HepG2 (cell line): ENCODE results near the gene DISP1. TPM values are rescaled to one million over a fixed set of nuclear protein-coding genes. Genes with fewer than 3 reads are reported as not detected.

Experiments used
- ATAC-seq: fragments of 200-7000 bp; cut with Tn5 transposase; 3 replicates; pipeline ENCODE4 v1.9.1; 2020; ENCODE audit warnings: mild to moderate bottlenecking, moderate library complexity
- BruUV-seq: library from RNA; stranded (reverse); fragments of 400-500 nt; replicated peaks from 2 replicates; lab custom pipeline; 2021; lab: Mats Ljungman, UMichigan
- CTCF ChIA-PET: fragments of 300-600 bp; formaldehyde crosslinking; extraction: SDS; loops from one replicate; lab custom pipeline; 2021; ENCODE audit warnings: low total read pairs, inconsistent platforms, low intra/inter-chr PET ratio; lab: Yijun Ruan, JAX
- POLR2A ChIA-PET: fragments of 350-600 bp; sonication (Branson Sonifier 250); formaldehyde crosslinking; loops from one replicate; lab custom pipeline; 2020; ENCODE audit warnings: antibody characterized with exemption, inconsistent platforms; lab: Yijun Ruan, JAX
- DNase-seq: peaks from one replicate; pipeline ENCODE4 v3.0.0-alpha.2; 2015; ENCODE audit warnings: low spot score
- FAIRE-seq: peaks from 3 replicates; lab custom pipeline; 2011; peaks lifted over from hg19 to GRCh38; lab: Jason Lieb, UNC
- H2AFZ ChIP-seq: one replicate; pipeline ENCODE4 v1.6.1; 2011; ENCODE audit warnings: low read length, inconsistent platforms
- H3K27ac ChIP-seq: fragments of 300-600 bp; 3 replicates; pipeline ENCODE4 v1.8.0; 2011; ENCODE audit warnings: mixed run types, mild to moderate bottlenecking, mixed read lengths, low read length, inconsistent platforms; ENCODE audit not compliant: insufficient read depth; ENCODE audit errors: extremely low read length
- H3K27me3 ChIP-seq, 2 experiments: fragments of 200-600 bp in 1 of 2; 2 replicates in 1 of 2; 3 replicates in 1 of 2; pipeline versions ENCODE4 v1.6.0 to v1.8.0; 2011; ENCODE audit warnings: low read length in 2 of 2, mild to moderate bottlenecking in 2 of 2, moderate library complexity in 2 of 2, inconsistent platforms in 1 of 2; ENCODE audit not compliant: insufficient read depth in 2 of 2, control insufficient read depth in 1 of 2
- H3K36me3 ChIP-seq, 2 experiments: fragments of 200-600 bp in 1 of 2; replicated peaks in 1 of 2; 2 replicates in 1 of 2; 3 replicates in 1 of 2; pipeline versions ENCODE4 v1.5.1 to v1.8.0; 2011; ENCODE audit warnings: low read length in 2 of 2, inconsistent platforms in 1 of 2; ENCODE audit not compliant: insufficient read depth in 2 of 2, control insufficient read depth in 1 of 2
- H3K4me1 ChIP-seq: 2 replicates; pipeline ENCODE4 v1.5.1; 2012; ENCODE audit warnings: low read length, inconsistent platforms; ENCODE audit not compliant: insufficient read depth
- H3K4me2 ChIP-seq: 2 replicates; pipeline ENCODE4 v1.6.0; 2011; ENCODE audit warnings: low read depth, low read length, inconsistent platforms
- H3K4me3 ChIP-seq, 3 experiments: fragments of 200-600 bp in 1 of 3; sonication (generic), shearing (Covaris generic) in 1 of 3; replicated peaks in 1 of 3; 2 replicates each; pipeline ENCODE4 v1.5.1; 2011 to 2016; ENCODE audit warnings: low read length in 3 of 3, inconsistent platforms in 2 of 3, low read depth in 2 of 3, mild to moderate bottlenecking in 2 of 3, control low read depth in 1 of 3, mixed read lengths in 1 of 3; ENCODE audit not compliant: insufficient read depth in 1 of 3
- H3K79me2 ChIP-seq: one replicate; pipeline ENCODE4 v1.6.1; 2011; ENCODE audit warnings: low read length, inconsistent platforms; ENCODE audit not compliant: insufficient read depth
- H3K9ac ChIP-seq: 2 replicates; pipeline ENCODE4 v1.6.0; 2011; ENCODE audit warnings: mild to moderate bottlenecking, low read depth, low read length, inconsistent platforms; ENCODE audit not compliant: insufficient read depth
- H3K9me3 ChIP-seq: 2 replicates; pipeline ENCODE4 v1.5.1; 2012; ENCODE audit warnings: mild to moderate bottlenecking, low read length
- H4K20me1 ChIP-seq: 2 replicates; pipeline ENCODE4 v1.6.0; 2011; ENCODE audit warnings: inconsistent platforms, mild to moderate bottlenecking, low read length, moderate library complexity; ENCODE audit not compliant: insufficient read depth
- AKAP8 ChIP-seq: sonication (generic); formaldehyde crosslinking; IDR thresholded peaks from 2 replicates; pipeline ENCODE4 v1.5.1; 2020; ENCODE audit warnings: mild to moderate bottlenecking, missing genetic modification reagents
- MIXL1 ChIP-seq: IDR thresholded peaks from 2 replicates; pipeline ENCODE4 v1.6.1; 2016
- STAG1 ChIP-seq: sonication (generic); formaldehyde crosslinking; IDR thresholded peaks from 2 replicates; pipeline ENCODE4 v1.4.0; 2020; ENCODE audit warnings: missing genetic modification reagents
- YEATS2 ChIP-seq: sonication (generic); formaldehyde crosslinking; IDR thresholded peaks from 2 replicates; pipeline ENCODE4 v1.4.0; 2020; ENCODE audit warnings: missing genetic modification reagents, borderline replicate concordance
- ZNF816 ChIP-seq: sonication (generic); formaldehyde crosslinking; IDR thresholded peaks from 2 replicates; pipeline ENCODE4 v1.8.0; 2022; ENCODE audit warnings: missing genetic modification reagents, mild to moderate bottlenecking, borderline replicate concordance
- WGBS: methylation state at CpG from one replicate; pipeline ENCODE4 v1.1.6; 2017; ENCODE audit warnings: low lambda C conversion rate; 5-methylcytosine and 5-hydroxymethylcytosine counted together
- in situ Hi-C: cut with HindIII; loops from 2 replicates; pipeline ENCODE4 v1.10.0; 2017; ENCODE audit warnings: low pct_unique_long_range_greater_than_20kb; ENCODE audit not compliant: extremely low pct_ligation_motif_present
- intact Hi-C: fragments of 100-400 bp; cut with micrococcal nuclease; formaldehyde crosslinking; loops from one replicate; pipeline ENCODE4 v1.10.0; 2022; ENCODE audit not compliant: unreplicated experiment
- polyA plus RNA-seq, 8 experiments: library from polyadenylated mRNA; depleted of rRNA in 3 of 8; stranded (reverse) in 7 of 8; unstranded in 1 of 8; fragments of >200 nt; fragmentation: Illumina TruSeq in 4 of 8; extraction: Trizol in 4 of 8; gene quantifications; 2 replicates each; pipeline versions ENCODE4 v1.2.1 to v1.2.3, GENCODE V29; 2011 to 2016; ENCODE audit warnings: low read depth in 4 of 8, missing spikeins in 1 of 8, mixed read lengths in 1 of 8; ENCODE audit not compliant: insufficient read depth in 1 of 8
- total RNA-seq, 5 experiments: library from RNA; depleted of rRNA; stranded (reverse); fragments of >200 nt; fragmentation: Illumina TruSeq; extraction: Trizol; gene quantifications; 2 replicates each; pipeline ENCODE4 v1.2.3, GENCODE V29; 2016; ENCODE audit warnings: low read depth in 1 of 5
- TF ChIP-seq, protein P1 (sequence below): sonication (generic); formaldehyde crosslinking; IDR thresholded peaks from 2 replicates; pipeline ENCODE4 v1.4.0; 2020; ENCODE audit warnings: missing genetic modification reagents, borderline replicate concordance

DISP1 gene
- total and polyA plus RNA-seq, 2 of the 13 experiments (the other 11 are each of a cell fraction or from before 2014, with no cell fraction given) = 1.9 to 2.0 TPM

DNA sequence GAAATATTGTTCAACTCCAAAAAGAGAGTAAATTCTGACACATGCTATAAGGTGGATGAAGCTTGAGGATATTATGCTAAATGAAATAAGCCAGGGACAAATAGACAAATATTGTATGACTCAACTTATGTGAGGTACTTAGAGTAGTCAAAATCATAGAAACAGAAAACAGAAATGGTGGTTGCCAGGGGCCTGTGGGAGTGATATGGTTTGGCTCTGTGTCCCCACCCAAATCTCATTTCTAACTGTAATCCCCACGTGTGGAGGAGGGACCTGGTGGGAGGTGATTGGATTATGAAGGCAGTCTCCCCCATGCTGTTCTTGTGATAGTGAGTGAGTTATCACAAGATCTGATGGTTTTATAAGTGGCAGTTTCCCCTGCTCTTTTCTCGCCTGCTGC is 24.7 kb upstream of the DISP1 start:
- Histone ChIP-seq H3K79me2 (no peaks in the 10 kb centered on the region), H2AFZ (no peak overlapping the region), H3K9ac (no peak overlapping the region), H3K36me3 (no peaks in the 10 kb centered on the region), H3K27ac (no peak overlapping the region), H3K9me3 (no peaks in the 10 kb centered on the region), H4K20me1 (no peaks in the 10 kb centered on the region), H3K27me3 (no peaks in the 10 kb centered on the region; a peak in 1 of 5 replicates), H3K4me3 (no peak overlapping the region), H3K4me1 (no peaks in the 10 kb centered on the region), H3K4me2 (no peak overlapping the region)
- no peak for ATAC-seq
- WGBS = 33% methylated on average over 2 of the region's 2 CpGs
- TF ChIP-seq ZNF816 (CRISPR knock-in tag) (no peak), STAG1 (CRISPR knock-in tag) (no peak), AKAP8 (no peak), YEATS2 (no peak), MIXL1 (CRISPR knock-in tag) (no peak)
- TF ChIP-seq, protein P1, sequence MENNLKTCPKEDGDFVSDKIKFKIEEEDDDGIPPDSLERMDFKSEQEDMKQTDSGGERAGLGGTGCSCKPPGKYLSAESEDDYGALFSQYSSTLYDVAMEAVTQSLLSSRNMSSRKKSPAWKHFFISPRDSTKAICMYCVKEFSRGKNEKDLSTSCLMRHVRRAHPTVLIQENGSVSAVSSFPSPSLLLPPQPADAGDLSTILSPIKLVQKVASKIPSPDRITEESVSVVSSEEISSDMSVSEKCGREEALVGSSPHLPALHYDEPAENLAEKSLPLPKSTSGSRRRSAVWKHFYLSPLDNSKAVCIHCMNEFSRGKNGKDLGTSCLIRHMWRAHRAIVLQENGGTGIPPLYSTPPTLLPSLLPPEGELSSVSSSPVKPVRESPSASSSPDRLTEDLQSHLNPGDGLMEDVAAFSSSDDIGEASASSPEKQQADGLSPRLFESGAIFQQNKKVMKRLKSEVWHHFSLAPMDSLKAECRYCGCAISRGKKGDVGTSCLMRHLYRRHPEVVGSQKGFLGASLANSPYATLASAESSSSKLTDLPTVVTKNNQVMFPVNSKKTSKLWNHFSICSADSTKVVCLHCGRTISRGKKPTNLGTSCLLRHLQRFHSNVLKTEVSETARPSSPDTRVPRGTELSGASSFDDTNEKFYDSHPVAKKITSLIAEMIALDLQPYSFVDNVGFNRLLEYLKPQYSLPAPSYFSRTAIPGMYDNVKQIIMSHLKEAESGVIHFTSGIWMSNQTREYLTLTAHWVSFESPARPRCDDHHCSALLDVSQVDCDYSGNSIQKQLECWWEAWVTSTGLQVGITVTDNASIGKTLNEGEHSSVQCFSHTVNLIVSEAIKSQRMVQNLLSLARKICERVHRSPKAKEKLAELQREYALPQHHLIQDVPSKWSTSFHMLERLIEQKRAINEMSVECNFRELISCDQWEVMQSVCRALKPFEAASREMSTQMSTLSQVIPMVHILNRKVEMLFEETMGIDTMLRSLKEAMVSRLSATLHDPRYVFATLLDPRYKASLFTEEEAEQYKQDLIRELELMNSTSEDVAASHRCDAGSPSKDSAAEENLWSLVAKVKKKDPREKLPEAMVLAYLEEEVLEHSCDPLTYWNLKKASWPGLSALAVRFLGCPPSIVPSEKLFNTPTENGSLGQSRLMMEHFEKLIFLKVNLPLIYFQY = no peak
- in situ Hi-C loops (loop anchor here (5.0 kb wide), 1 partner anchor 297 kb away; no protein-coding TSS in a partner anchor), intact Hi-C loops (no loop called here)
- DNase-seq = no peak
- FAIRE-seq = no peak
- ChIA-PET POLR2A (no interaction called here), CTCF (no interaction called here)
- no TSS peak for BruUV-seq
